Activated T-cell treated with anti-CD3 and anti-CD28 coated beads, Interleukin-2, amount 50 U/mL, for 24 hours (primary cell): Measurements from ENCODE around the gene ZNF599.

Source experiments
- DNase-seq: peaks from one replicate; pipeline ENCODE4 v3.0.0-alpha.2; 2020
- H3K27ac Mint-ChIP-seq: 2 replicates; pipeline ENCODE4 v1.8.0; 2020; ENCODE audit warnings: mild to moderate bottlenecking, mixed read lengths
- H3K27me3 Mint-ChIP-seq: 2 replicates; pipeline ENCODE4 v1.8.0; 2020; ENCODE audit warnings: mixed read lengths
- H3K36me3 Mint-ChIP-seq: 2 replicates; pipeline ENCODE4 v1.8.0; 2020; ENCODE audit warnings: low read depth, mixed read lengths
- H3K4me1 Mint-ChIP-seq: 2 replicates; pipeline ENCODE4 v1.8.0; 2020; ENCODE audit warnings: low read depth, mixed read lengths
- H3K4me3 Mint-ChIP-seq: 2 replicates; pipeline ENCODE4 v1.8.0; 2020; ENCODE audit warnings: mild to moderate bottlenecking, moderate library complexity, mixed read lengths
- H3K9me3 Mint-ChIP-seq: 2 replicates; pipeline ENCODE4 v1.8.0; 2020; ENCODE audit warnings: mixed read lengths

ZNF599 gene

DNA sequence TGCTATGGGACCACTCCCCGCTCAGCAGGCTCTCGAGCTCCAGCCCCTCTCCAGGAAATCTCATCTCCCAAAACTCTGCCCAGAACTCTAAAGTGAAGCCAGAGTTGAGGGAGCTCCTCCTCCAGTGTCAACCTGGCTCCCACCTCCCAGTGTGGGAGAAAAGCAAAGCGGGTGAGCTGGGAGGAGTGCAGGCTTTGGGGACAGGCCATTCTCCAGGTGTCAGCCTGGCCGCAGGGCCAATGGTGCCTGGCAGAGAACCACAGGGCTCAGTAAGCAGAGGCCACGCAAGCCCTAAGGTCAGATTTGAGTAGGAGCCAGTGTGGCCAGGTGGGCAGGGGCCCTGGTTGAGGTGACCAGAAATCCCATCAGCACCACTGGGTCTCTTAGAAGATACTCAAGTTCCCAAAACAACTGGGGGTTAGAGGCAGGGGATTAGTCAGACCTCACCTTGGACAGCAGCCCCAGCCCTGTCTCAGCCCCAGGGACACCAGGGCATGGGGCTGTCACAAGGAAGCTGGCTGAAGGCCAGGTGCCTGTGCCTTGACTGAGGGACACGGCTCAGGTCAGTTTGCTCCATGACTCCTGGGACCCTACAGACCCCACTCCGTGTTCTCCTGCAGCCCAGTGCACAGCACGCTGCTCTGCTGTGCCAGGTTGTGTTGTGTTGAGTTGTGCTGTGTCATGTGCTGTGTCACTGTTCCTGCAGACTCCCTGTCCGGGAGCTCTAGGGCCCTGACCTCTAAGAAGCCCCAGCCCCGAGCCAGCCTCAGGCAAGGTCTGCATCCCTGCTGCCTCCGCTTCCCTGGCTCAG lies 41.8 kb downstream of the ZNF599 start:
- Mint-ChIP-seq H3K4me3 (no peak overlapping the region), H3K27ac (no peak overlapping the region), H3K36me3 (peaks cover 25% of the 10 kb centered on the region)

DNA sequence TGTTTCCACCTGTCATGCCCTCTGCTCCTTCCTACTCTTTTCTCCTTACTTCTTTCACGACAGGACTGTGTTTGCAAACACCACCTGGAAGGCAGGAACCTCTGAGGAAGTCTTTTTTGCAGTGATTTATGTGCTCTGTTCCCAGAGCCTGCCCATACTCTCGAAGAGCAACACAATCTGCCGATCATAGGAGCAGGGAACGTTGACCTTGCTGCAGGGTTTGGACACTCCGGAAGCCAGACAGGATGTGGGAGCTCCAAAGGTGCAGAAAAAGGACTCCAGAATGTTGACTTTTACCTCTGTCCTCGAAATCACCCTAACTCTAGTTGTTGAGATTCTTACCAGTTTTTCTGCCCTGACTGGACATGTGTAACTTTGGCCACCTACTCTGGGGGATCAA lies 47.6 kb downstream of the ZNF599 start:
- H3K4me1 Mint-ChIP-seq = no peaks in the 10 kb centered on the region
- no peaks in the 10 kb centered on the region for H3K36me3 Mint-ChIP-seq

More for the DNA sequence above, 41.8 kb downstream of the ZNF599 start:
- no peak for DNase-seq
- Mint-ChIP-seq H3K4me1 (peaks cover 23% of the 10 kb centered on the region), H3K27me3 (peaks cover 18% of the 10 kb centered on the region), H3K9me3 (peaks cover 8% of the 10 kb centered on the region)

DNA sequence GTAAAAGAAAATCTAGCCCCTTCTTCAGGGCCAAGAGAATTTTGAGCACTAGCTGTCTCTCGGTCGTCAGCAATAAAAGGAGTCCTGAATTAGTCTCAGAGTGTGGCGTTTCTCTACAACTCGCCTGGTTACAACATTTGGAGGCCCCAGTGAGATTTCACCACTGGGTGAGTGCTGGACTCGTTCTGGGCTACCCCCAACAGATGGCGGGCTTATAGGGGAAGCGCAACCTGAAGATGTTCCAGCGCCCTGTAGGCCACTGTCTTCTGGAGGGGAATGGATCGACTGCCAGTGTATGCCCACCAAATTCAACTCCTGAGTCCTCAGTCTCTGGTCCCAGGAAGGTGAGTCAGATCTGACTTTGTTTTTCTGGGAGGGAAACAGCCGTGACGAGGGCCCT lies 50.7 kb downstream of the ZNF599 start:
- no peaks in the 10 kb centered on the region for H3K4me1 Mint-ChIP-seq
- peaks cover 32% of the 10 kb centered on the region for H3K27me3 Mint-ChIP-seq
- no peak for DNase-seq
- H3K4me3 Mint-ChIP-seq = no peak overlapping the region
- no peak overlapping the region for H3K27ac Mint-ChIP-seq
- no peaks in the 10 kb centered on the region for H3K9me3 Mint-ChIP-seq
- H3K36me3 Mint-ChIP-seq = no peaks in the 10 kb centered on the region

More for the DNA sequence above, 47.6 kb downstream of the ZNF599 start:
- H3K4me3 Mint-ChIP-seq = no peak overlapping the region
- peaks cover 35% of the 10 kb centered on the region for H3K27me3 Mint-ChIP-seq
- no peaks in the 10 kb centered on the region for H3K9me3 Mint-ChIP-seq
- H3K27ac Mint-ChIP-seq = no peak overlapping the region
- no peak for DNase-seq

DNA sequence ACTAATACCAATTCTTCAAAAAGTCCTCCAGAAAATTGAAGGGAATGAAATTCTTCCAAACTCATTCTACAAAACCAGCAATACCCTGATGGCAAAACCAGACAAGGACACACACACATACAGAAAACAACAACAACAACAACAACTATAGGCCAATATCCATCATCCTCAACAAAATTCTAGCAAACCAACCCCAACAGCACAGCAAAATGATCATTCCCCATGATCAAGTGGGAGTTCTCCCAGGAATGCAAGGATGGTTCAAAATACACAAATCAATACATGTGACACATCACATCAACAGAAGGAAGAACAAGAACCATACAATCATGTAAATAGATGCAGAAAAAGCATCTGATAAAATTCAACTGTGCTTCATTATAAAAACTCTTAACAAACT lies 57.7 kb downstream of the ZNF599 start:
- peaks cover 22% of the 10 kb centered on the region for H3K27me3 Mint-ChIP-seq
- no peak overlapping the region for H3K27ac Mint-ChIP-seq
- H3K4me1 Mint-ChIP-seq = peaks cover 1% of the 10 kb centered on the region
- no peaks in the 10 kb centered on the region for H3K36me3 Mint-ChIP-seq
- peaks cover 9% of the 10 kb centered on the region for H3K9me3 Mint-ChIP-seq
- DNase-seq = no peak
- H3K4me3 Mint-ChIP-seq = no peak overlapping the region

DNA sequence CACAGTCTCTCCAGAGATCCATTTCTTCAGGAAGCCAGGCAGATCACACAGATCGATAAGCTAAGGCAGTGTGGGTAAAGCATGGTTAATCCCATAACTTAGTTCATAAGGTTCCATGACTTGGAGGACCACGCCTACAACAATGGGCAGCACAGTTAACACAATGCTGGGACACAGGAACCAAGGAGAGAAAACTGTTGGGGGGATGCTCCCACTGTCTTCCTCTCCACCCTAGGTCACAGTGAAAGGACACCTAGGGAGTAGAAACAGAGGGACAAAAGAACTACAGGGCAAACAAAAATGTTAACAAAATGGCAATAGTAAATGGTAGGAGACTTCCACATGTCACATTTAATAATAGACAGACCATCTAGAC lies 59.8 kb downstream of the ZNF599 start:
- Mint-ChIP-seq H3K9me3 (peaks cover 9% of the 10 kb centered on the region), H3K36me3 (no peaks in the 10 kb centered on the region), H3K4me1 (peaks cover 1% of the 10 kb centered on the region), H3K27me3 (peaks cover 23% of the 10 kb centered on the region), H3K27ac (no peak overlapping the region), H3K4me3 (no peak overlapping the region)
- no peak for DNase-seq

DNA sequence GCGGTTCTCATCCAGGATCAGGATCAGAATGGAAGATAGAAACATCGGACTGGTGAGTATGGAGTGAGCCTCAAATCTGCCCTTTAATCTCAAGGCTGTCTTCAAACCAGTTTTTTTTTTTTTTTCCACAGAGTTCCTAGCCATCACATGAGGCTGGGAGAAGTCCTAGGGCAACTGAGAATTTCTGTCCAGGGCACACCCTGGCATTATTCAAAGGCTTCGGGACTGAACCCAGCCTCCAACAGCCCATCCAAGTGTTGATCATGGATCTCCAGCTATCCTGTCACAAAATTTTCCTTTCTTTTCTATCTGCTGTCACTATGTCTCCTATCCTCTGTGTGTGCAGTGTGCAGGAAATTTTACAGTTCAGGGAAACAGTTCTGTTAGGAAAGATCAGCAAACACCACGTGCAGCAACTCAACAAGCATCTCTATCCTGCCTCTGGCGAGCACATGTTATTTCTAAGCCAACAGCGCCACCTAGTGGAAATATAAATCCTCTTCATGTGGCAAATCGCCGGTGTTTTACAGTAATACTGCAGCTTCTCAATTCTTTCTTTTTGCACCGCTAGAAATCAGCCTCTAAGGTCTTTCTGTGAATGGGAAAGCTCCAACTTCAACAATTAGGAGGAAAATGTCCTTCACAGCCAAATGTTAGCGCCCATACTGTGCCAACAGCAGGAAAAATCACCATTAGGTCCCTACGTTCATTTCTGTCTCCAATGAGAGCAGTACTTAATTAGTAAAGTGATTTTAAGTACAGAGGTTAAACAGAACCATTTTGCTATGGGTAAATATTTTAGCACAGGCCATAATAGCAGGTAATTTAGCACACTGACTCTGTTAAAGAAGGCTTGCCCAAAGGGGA lies 60.4 kb downstream of the ZNF599 start:
- no peak for DNase-seq
- peaks cover 27% of the 10 kb centered on the region for H3K27me3 Mint-ChIP-seq
- H3K27ac Mint-ChIP-seq = no peak overlapping the region
- peaks cover 1% of the 10 kb centered on the region for H3K4me1 Mint-ChIP-seq
- H3K9me3 Mint-ChIP-seq = peaks cover 9% of the 10 kb centered on the region
- H3K4me3 Mint-ChIP-seq = no peak overlapping the region
- H3K36me3 Mint-ChIP-seq = no peaks in the 10 kb centered on the region

DNA sequence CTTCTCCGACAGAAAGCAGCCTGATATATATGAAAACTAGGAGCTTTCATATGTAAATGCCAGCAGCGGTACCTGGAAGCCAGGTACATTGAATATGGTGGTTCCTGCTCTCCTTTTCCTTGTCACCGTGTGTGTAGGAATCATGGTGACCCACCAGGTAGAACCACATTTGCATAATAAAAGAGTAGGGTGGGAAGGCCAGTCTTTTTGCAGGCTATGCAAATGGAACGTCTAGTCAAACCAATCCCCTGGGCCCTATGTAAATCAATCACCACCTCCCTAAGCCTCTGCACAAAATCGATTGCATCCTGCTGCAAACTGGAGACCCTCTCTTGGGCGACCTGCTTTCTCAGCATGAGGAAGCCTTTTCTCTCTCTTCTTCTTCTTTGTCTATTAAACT lies 61.1 kb downstream of the ZNF599 start:
- H3K4me3 Mint-ChIP-seq = no peak overlapping the region
- DNase-seq = no peak
- H3K27ac Mint-ChIP-seq = no peak overlapping the region
- peaks cover 1% of the 10 kb centered on the region for H3K4me1 Mint-ChIP-seq
- peaks cover 27% of the 10 kb centered on the region for H3K27me3 Mint-ChIP-seq
- no peaks in the 10 kb centered on the region for H3K36me3 Mint-ChIP-seq
- H3K9me3 Mint-ChIP-seq = peaks cover 9% of the 10 kb centered on the region
